ENCODE measurements around the gene DAB1. TPM values are rescaled to one million over a fixed set of nuclear protein-coding genes. Genes with fewer than 3 reads are reported as not detected.

The DAB1 gene
- total RNA-seq, 5 donors from 2014 or later (not counting 1 experiment from before 2014, with no cell fraction given) = 0.82 to 3.7 (median 1.5) TPM

- ATAC-seq (replicated peaks in 1 of 4) (no peak), DNase-seq (no peak)
- POLR2A ChIA-PET = no interaction called here
- H3K4me1 Mint-ChIP-seq = no peaks in the 10 kb centered on the region
- CTCF ChIA-PET = no interaction called here
- no peak overlapping the region for H3K27ac ChIP-seq (ENCODE audit: low read length)
- H3K9me3 Mint-ChIP-seq = no peaks in the 10 kb centered on the region
- H3K9me3 ChIP-seq = no peaks in the 10 kb centered on the region
- H3K27me3 Mint-ChIP-seq = no peaks in the 10 kb centered on the region
- no peak overlapping the region for H3K27ac Mint-ChIP-seq
- no peaks in the 10 kb centered on the region for H3K4me1 ChIP-seq (ENCODE audit: control insufficient read depth in 1 of 2, extremely low read depth in 1 of 2, insufficient read depth in 2 of 2, low read length in 2 of 2)
- no peak overlapping the region for H3K4me3 ChIP-seq (ENCODE audit: control insufficient read depth in 1 of 2, extremely low read depth in 1 of 2, low read length in 1 of 2)
- H3K36me3 ChIP-seq (ENCODE audit: control insufficient read depth in 2 of 2, extremely low read depth in 1 of 2, insufficient read depth in 1 of 2, low read length in 1 of 2) = no peaks in the 10 kb centered on the region
- H3K36me3 Mint-ChIP-seq = no peaks in the 10 kb centered on the region
- 100% methylated on average over 1 of the region's 4 CpGs for WGBS (ENCODE audit: insufficient coverage)
- H3K27me3 ChIP-seq (replicated peaks in 1 of 2; ENCODE audit: control insufficient read depth in 2 of 2, extremely low read depth in 1 of 2, insufficient read depth in 2 of 2, low read length in 1 of 2) = peaks cover 0 to 3% of the 10 kb centered on the region in 2 experiments
- no peak overlapping the region for H3K4me3 Mint-ChIP-seq
Measured at GRCh38 chr1:57296726-57297250, 127.1 kb downstream of the DAB1 start.

- no peaks in the 10 kb centered on the region for H3K4me1 Mint-ChIP-seq
- Histone ChIP-seq H3K9me3 (no peaks in the 10 kb centered on the region), H3K27me3 (replicated peaks in 1 of 2; ENCODE audit: control insufficient read depth in 2 of 2, extremely low read depth in 1 of 2, insufficient read depth in 2 of 2, low read length in 1 of 2) (peaks cover 0 to 3% of the 10 kb centered on the region in 2 experiments), H3K27ac (ENCODE audit: low read length) (no peak overlapping the region), H3K4me1 (ENCODE audit: control insufficient read depth in 1 of 2, extremely low read depth in 1 of 2, insufficient read depth in 2 of 2, low read length in 2 of 2) (no peaks in the 10 kb centered on the region), H3K4me3 (ENCODE audit: control insufficient read depth in 1 of 2, extremely low read depth in 1 of 2, low read length in 1 of 2) (no peak overlapping the region), H3K36me3 (ENCODE audit: control insufficient read depth in 2 of 2, extremely low read depth in 1 of 2, insufficient read depth in 1 of 2, low read length in 1 of 2) (no peaks in the 10 kb centered on the region)
- CTCF ChIA-PET = no interaction called here
- POLR2A ChIA-PET = no interaction called here
- no peaks in the 10 kb centered on the region for H3K9me3 Mint-ChIP-seq
- H3K27ac Mint-ChIP-seq = no peak overlapping the region
- no peaks in the 10 kb centered on the region for H3K27me3 Mint-ChIP-seq
- H3K36me3 Mint-ChIP-seq = peaks cover under 1% of the 10 kb centered on the region
- ATAC-seq (replicated peaks in 1 of 4) = no peak
- no peak overlapping the region for H3K4me3 Mint-ChIP-seq
- no CpG with 5 or more reads among the region's 1 CpG for WGBS (ENCODE audit: insufficient coverage)
- DNase-seq = no peak
Measured at GRCh38 chr1:57295326-57295725, 128.5 kb downstream of the DAB1 start.

- Mint-ChIP-seq H3K27ac (no peak overlapping the region), H3K9me3 (no peaks in the 10 kb centered on the region), H3K4me3 (no peak overlapping the region), H3K36me3 (peaks cover 5% of the 10 kb centered on the region), H3K4me1 (no peaks in the 10 kb centered on the region), H3K27me3 (peaks cover 0 to 6% of the 10 kb centered on the region in 2 donors)
- DNase-seq = no peak
- CTCF ChIA-PET = no interaction called here
- Histone ChIP-seq H3K4me3 (ENCODE audit: control insufficient read depth in 1 of 2, extremely low read depth in 1 of 2, low read length in 1 of 2) (no peak overlapping the region), H3K9me3 (no peaks in the 10 kb centered on the region), H3K27me3 (replicated peaks in 1 of 2; ENCODE audit: control insufficient read depth in 2 of 2, extremely low read depth in 1 of 2, insufficient read depth in 2 of 2, low read length in 1 of 2) (peaks cover 0 to 3% of the 10 kb centered on the region in 2 experiments), H3K27ac (ENCODE audit: low read length) (no peak overlapping the region), H3K4me1 (ENCODE audit: control insufficient read depth in 1 of 2, extremely low read depth in 1 of 2, insufficient read depth in 2 of 2, low read length in 2 of 2) (no peaks in the 10 kb centered on the region), H3K36me3 (ENCODE audit: control insufficient read depth in 2 of 2, extremely low read depth in 1 of 2, insufficient read depth in 1 of 2, low read length in 1 of 2) (no peaks in the 10 kb centered on the region)
- POLR2A ChIA-PET = no interaction called here
- ATAC-seq (replicated peaks in 1 of 4) = no peak
Measured at GRCh38 chr1:57294177-57294576, 129.7 kb downstream of the DAB1 start.

GRCh38 chr1:57293214-57293613, 130.6 kb downstream of the DAB1 start:
- H3K27me3 ChIP-seq (replicated peaks in 1 of 2; ENCODE audit: control insufficient read depth in 2 of 2, extremely low read depth in 1 of 2, insufficient read depth in 2 of 2, low read length in 1 of 2) = peaks cover 0 to 3% of the 10 kb centered on the region in 2 experiments
- H3K27ac Mint-ChIP-seq = no peak overlapping the region
- no peaks in the 10 kb centered on the region for H3K36me3 ChIP-seq (ENCODE audit: control insufficient read depth in 2 of 2, extremely low read depth in 1 of 2, insufficient read depth in 1 of 2, low read length in 1 of 2)
- no peak overlapping the region for H3K27ac ChIP-seq (ENCODE audit: low read length)
- POLR2A ChIA-PET = no interaction called here
- H3K27me3 Mint-ChIP-seq = peaks cover 5 to 10% of the 10 kb centered on the region in 2 donors
- no CpG with 5 or more reads among the region's 3 CpGs for WGBS (ENCODE audit: insufficient coverage)
- DNase-seq = no peak
- no peak for ATAC-seq (replicated peaks in 1 of 4)
- H3K36me3 Mint-ChIP-seq = peaks cover 6% of the 10 kb centered on the region
- H3K4me3 ChIP-seq (ENCODE audit: control insufficient read depth in 1 of 2, extremely low read depth in 1 of 2, low read length in 1 of 2) = no peak overlapping the region
- no peaks in the 10 kb centered on the region for H3K9me3 ChIP-seq
- CTCF ChIA-PET = no interaction called here
- H3K4me3 Mint-ChIP-seq = no peak overlapping the region
- H3K4me1 ChIP-seq (ENCODE audit: control insufficient read depth in 1 of 2, extremely low read depth in 1 of 2, insufficient read depth in 2 of 2, low read length in 2 of 2) = no peaks in the 10 kb centered on the region
- no peaks in the 10 kb centered on the region for H3K9me3 Mint-ChIP-seq
- no peaks in the 10 kb centered on the region for H3K4me1 Mint-ChIP-seq

GRCh38 chr1:57289781-57290180, 134.1 kb downstream of the DAB1 start:
- peaks cover 0 to 1% of the 10 kb centered on the region in 2 experiments for H3K27me3 ChIP-seq (replicated peaks in 1 of 2; ENCODE audit: control insufficient read depth in 2 of 2, extremely low read depth in 1 of 2, insufficient read depth in 2 of 2, low read length in 1 of 2)
- CTCF ChIA-PET = no interaction called here
- H3K36me3 ChIP-seq (ENCODE audit: control insufficient read depth in 2 of 2, extremely low read depth in 1 of 2, insufficient read depth in 1 of 2, low read length in 1 of 2) = no peaks in the 10 kb centered on the region
- ATAC-seq (replicated peaks in 1 of 4) (no peak), DNase-seq (no peak)
- Mint-ChIP-seq H3K27ac (no peak overlapping the region), H3K27me3 (peaks cover 8 to 12% of the 10 kb centered on the region in 2 donors), H3K4me3 (no peak overlapping the region), H3K36me3 (peaks cover 8% of the 10 kb centered on the region), H3K4me1 (no peaks in the 10 kb centered on the region), H3K9me3 (no peaks in the 10 kb centered on the region)
- H3K9me3 ChIP-seq = no peaks in the 10 kb centered on the region
- POLR2A ChIA-PET = interaction anchor here in 1 of 2 donors (0.7 kb wide), 1 partner anchor 10 kb away, joined by 6 read pairs; no protein-coding TSS in a partner anchor
- H3K4me1 ChIP-seq (ENCODE audit: control insufficient read depth in 1 of 2, extremely low read depth in 1 of 2, insufficient read depth in 2 of 2, low read length in 2 of 2) = no peaks in the 10 kb centered on the region
- no peak overlapping the region for H3K27ac ChIP-seq (ENCODE audit: low read length)
- H3K4me3 ChIP-seq (ENCODE audit: control insufficient read depth in 1 of 2, extremely low read depth in 1 of 2, low read length in 1 of 2) = no peak overlapping the region
- no CpG with 5 or more reads among the region's 2 CpGs for WGBS (ENCODE audit: insufficient coverage)

GRCh38 chr1:57285992-57286391, 137.9 kb downstream of the DAB1 start:
- Mint-ChIP-seq H3K4me1 (no peaks in the 10 kb centered on the region), H3K9me3 (no peaks in the 10 kb centered on the region), H3K27me3 (peaks cover 8 to 12% of the 10 kb centered on the region in 2 donors), H3K36me3 (peaks cover 8% of the 10 kb centered on the region), H3K4me3 (no peak overlapping the region), H3K27ac (no peak overlapping the region)
- no peak for ATAC-seq (replicated peaks in 1 of 4)
- DNase-seq = no peak
- Histone ChIP-seq H3K27me3 (replicated peaks in 1 of 2; ENCODE audit: control insufficient read depth in 2 of 2, extremely low read depth in 1 of 2, insufficient read depth in 2 of 2, low read length in 1 of 2) (no peaks in the 10 kb centered on the region), H3K27ac (ENCODE audit: low read length) (no peak overlapping the region), H3K4me1 (ENCODE audit: control insufficient read depth in 1 of 2, extremely low read depth in 1 of 2, insufficient read depth in 2 of 2, low read length in 2 of 2) (no peaks in the 10 kb centered on the region), H3K4me3 (ENCODE audit: control insufficient read depth in 1 of 2, extremely low read depth in 1 of 2, low read length in 1 of 2) (no peak overlapping the region), H3K9me3 (no peaks in the 10 kb centered on the region), H3K36me3 (ENCODE audit: control insufficient read depth in 2 of 2, extremely low read depth in 1 of 2, insufficient read depth in 1 of 2, low read length in 1 of 2) (no peaks in the 10 kb centered on the region)
- CTCF ChIA-PET = no interaction called here
- WGBS (ENCODE audit: insufficient coverage) = no CpG with 5 or more reads among the region's 2 CpGs
- POLR2A ChIA-PET = no interaction called here

GRCh38 chr1:57282411-57282810, 141.4 kb downstream of the DAB1 start:
- ChIA-PET POLR2A (no interaction called here), CTCF (interaction anchor here in 1 of 2 donors (0.6 to 0.7 kb wide), 2 partner anchors 24 to 79 kb away, joined by 5 to 7 read pairs; no protein-coding TSS in a partner anchor)
- ATAC-seq (replicated peaks in 1 of 4) (no peak), DNase-seq (no peak)
- Histone ChIP-seq H3K27me3 (replicated peaks in 1 of 2; ENCODE audit: control insufficient read depth in 2 of 2, extremely low read depth in 1 of 2, insufficient read depth in 2 of 2, low read length in 1 of 2) (peaks cover 0 to 5% of the 10 kb centered on the region in 2 experiments), H3K27ac (ENCODE audit: low read length) (no peak overlapping the region), H3K36me3 (ENCODE audit: control insufficient read depth in 2 of 2, extremely low read depth in 1 of 2, insufficient read depth in 1 of 2, low read length in 1 of 2) (no peaks in the 10 kb centered on the region), H3K9me3 (no peaks in the 10 kb centered on the region), H3K4me3 (ENCODE audit: control insufficient read depth in 1 of 2, extremely low read depth in 1 of 2, low read length in 1 of 2) (no peak overlapping the region), H3K4me1 (ENCODE audit: control insufficient read depth in 1 of 2, extremely low read depth in 1 of 2, insufficient read depth in 2 of 2, low read length in 2 of 2) (no peaks in the 10 kb centered on the region)
- Mint-ChIP-seq H3K36me3 (no peaks in the 10 kb centered on the region), H3K4me1 (no peaks in the 10 kb centered on the region), H3K27me3 (peaks cover 0 to 2% of the 10 kb centered on the region in 2 donors), H3K27ac (no peak overlapping the region), H3K4me3 (no peak overlapping the region), H3K9me3 (no peaks in the 10 kb centered on the region)
- WGBS (ENCODE audit: insufficient coverage) = no CpG with 5 or more reads among the region's 2 CpGs

All from T-cell (primary cell).